HepG2 (cell line): ENCODE results near the gene SLC6A6. TPM values are rescaled to one million over a fixed set of nuclear protein-coding genes. Genes with fewer than 3 reads are reported as not detected.

Source experiments
- ATAC-seq: fragments of 200-7000 bp; cut with Tn5 transposase; 3 replicates; pipeline ENCODE4 v1.9.1; 2020; ENCODE audit warnings: mild to moderate bottlenecking, moderate library complexity
- BruUV-seq: library from RNA; stranded (reverse); fragments of 400-500 nt; replicated peaks from 2 replicates; lab custom pipeline; 2021; lab: Mats Ljungman, UMichigan
- CTCF ChIA-PET: fragments of 300-600 bp; formaldehyde crosslinking; extraction: SDS; loops from one replicate; lab custom pipeline; 2021; ENCODE audit warnings: low total read pairs, inconsistent platforms, low intra/inter-chr PET ratio; lab: Yijun Ruan, JAX
- POLR2A ChIA-PET: fragments of 350-600 bp; sonication (Branson Sonifier 250); formaldehyde crosslinking; loops from one replicate; lab custom pipeline; 2020; ENCODE audit warnings: antibody characterized with exemption, inconsistent platforms; lab: Yijun Ruan, JAX
- DNase-seq: peaks from one replicate; pipeline ENCODE4 v3.0.0-alpha.2; 2015; ENCODE audit warnings: low spot score
- FAIRE-seq: peaks from 3 replicates; lab custom pipeline; 2011; peaks lifted over from hg19 to GRCh38; lab: Jason Lieb, UNC
- H2AFZ ChIP-seq: one replicate; pipeline ENCODE4 v1.6.1; 2011; ENCODE audit warnings: low read length, inconsistent platforms
- H3K27ac ChIP-seq: fragments of 300-600 bp; 3 replicates; pipeline ENCODE4 v1.8.0; 2011; ENCODE audit warnings: mixed run types, mild to moderate bottlenecking, mixed read lengths, low read length, inconsistent platforms; ENCODE audit not compliant: insufficient read depth; ENCODE audit errors: extremely low read length
- H3K27me3 ChIP-seq, 2 experiments: fragments of 200-600 bp in 1 of 2; 2 replicates in 1 of 2; 3 replicates in 1 of 2; pipeline versions ENCODE4 v1.6.0 to v1.8.0; 2011; ENCODE audit warnings: low read length in 2 of 2, mild to moderate bottlenecking in 2 of 2, moderate library complexity in 2 of 2, inconsistent platforms in 1 of 2; ENCODE audit not compliant: insufficient read depth in 2 of 2, control insufficient read depth in 1 of 2
- H3K36me3 ChIP-seq, 2 experiments: fragments of 200-600 bp in 1 of 2; replicated peaks in 1 of 2; 2 replicates in 1 of 2; 3 replicates in 1 of 2; pipeline versions ENCODE4 v1.5.1 to v1.8.0; 2011; ENCODE audit warnings: low read length in 2 of 2, inconsistent platforms in 1 of 2; ENCODE audit not compliant: insufficient read depth in 2 of 2, control insufficient read depth in 1 of 2
- H3K4me1 ChIP-seq: 2 replicates; pipeline ENCODE4 v1.5.1; 2012; ENCODE audit warnings: low read length, inconsistent platforms; ENCODE audit not compliant: insufficient read depth
- H3K4me2 ChIP-seq: 2 replicates; pipeline ENCODE4 v1.6.0; 2011; ENCODE audit warnings: low read depth, low read length, inconsistent platforms
- H3K4me3 ChIP-seq, 3 experiments: fragments of 200-600 bp in 1 of 3; sonication (generic), shearing (Covaris generic) in 1 of 3; replicated peaks in 1 of 3; 2 replicates each; pipeline ENCODE4 v1.5.1; 2011 to 2016; ENCODE audit warnings: low read length in 3 of 3, inconsistent platforms in 2 of 3, low read depth in 2 of 3, mild to moderate bottlenecking in 2 of 3, control low read depth in 1 of 3, mixed read lengths in 1 of 3; ENCODE audit not compliant: insufficient read depth in 1 of 3
- H3K79me2 ChIP-seq: one replicate; pipeline ENCODE4 v1.6.1; 2011; ENCODE audit warnings: low read length, inconsistent platforms; ENCODE audit not compliant: insufficient read depth
- H3K9ac ChIP-seq: 2 replicates; pipeline ENCODE4 v1.6.0; 2011; ENCODE audit warnings: mild to moderate bottlenecking, low read depth, low read length, inconsistent platforms; ENCODE audit not compliant: insufficient read depth
- H3K9me3 ChIP-seq: 2 replicates; pipeline ENCODE4 v1.5.1; 2012; ENCODE audit warnings: mild to moderate bottlenecking, low read length
- H4K20me1 ChIP-seq: 2 replicates; pipeline ENCODE4 v1.6.0; 2011; ENCODE audit warnings: inconsistent platforms, mild to moderate bottlenecking, low read length, moderate library complexity; ENCODE audit not compliant: insufficient read depth
- AGO2 ChIP-seq: fragments of 200-400 bp; formaldehyde crosslinking; optimal IDR thresholded peaks from 2 replicates; pipeline ENCODE3; 2017; ENCODE audit warnings: mild to moderate bottlenecking, low read depth, low read length, moderate library complexity
- CBX2 ChIP-seq, 2 experiments: fragments of 200-600 bp in 1 of 2; sonication (generic); formaldehyde crosslinking in 1 of 2; IDR thresholded peaks; 2 replicates each; pipeline versions ENCODE4 v1.7.0 to v1.8.1; 2018 to 2022; ENCODE audit warnings: low read depth in 2 of 2, low read length in 1 of 2, mild to moderate bottlenecking in 1 of 2, missing genetic modification reagents in 1 of 2
- IKZF1 ChIP-seq: fragments of 450-650 bp; IDR thresholded peaks from 2 replicates; pipeline ENCODE4 v1.7.1; 2016
- KDM4B ChIP-seq: sonication (generic); formaldehyde crosslinking; IDR thresholded peaks from 2 replicates; pipeline ENCODE4 v1.4.0; 2020; ENCODE audit warnings: missing genetic modification reagents
- MNT ChIP-seq: fragments of 450-650 bp; IDR thresholded peaks from 2 replicates; pipeline ENCODE4 v1.6.1; 2016
- REPIN1 ChIP-seq: sonication (generic); formaldehyde crosslinking; IDR thresholded peaks from 2 replicates; pipeline ENCODE4 v1.8.0; 2022; ENCODE audit warnings: missing genetic modification reagents, low read depth, mild to moderate bottlenecking, borderline replicate concordance
- SATB2 ChIP-seq: sonication (generic); formaldehyde crosslinking; IDR thresholded peaks from 2 replicates; pipeline ENCODE4 v1.5.0; 2020; ENCODE audit warnings: missing genetic modification reagents
- ZNF101 ChIP-seq: sonication (generic); formaldehyde crosslinking; IDR thresholded peaks from 2 replicates; pipeline ENCODE4 v1.4.0; 2020; ENCODE audit warnings: mild to moderate bottlenecking, low read depth, missing genetic modification reagents, borderline replicate concordance
- ZNF224 ChIP-seq: sonication (generic); formaldehyde crosslinking; IDR thresholded peaks from 2 replicates; pipeline ENCODE4 v1.5.0; 2020; ENCODE audit warnings: mild to moderate bottlenecking, missing genetic modification reagents
- ZNF383 ChIP-seq: sonication (generic); formaldehyde crosslinking; IDR thresholded peaks from 2 replicates; pipeline ENCODE4 v1.4.0; 2020; ENCODE audit warnings: missing genetic modification reagents, mild to moderate bottlenecking, borderline replicate concordance
- ZNF782 ChIP-seq: sonication (generic); formaldehyde crosslinking; IDR thresholded peaks from 2 replicates; pipeline ENCODE4 v1.4.0; 2020; ENCODE audit warnings: missing genetic modification reagents, mild to moderate bottlenecking, borderline replicate concordance
- WGBS: methylation state at CpG from one replicate; pipeline ENCODE4 v1.1.6; 2017; ENCODE audit warnings: low lambda C conversion rate; 5-methylcytosine and 5-hydroxymethylcytosine counted together
- in situ Hi-C: cut with HindIII; loops from 2 replicates; pipeline ENCODE4 v1.10.0; 2017; ENCODE audit warnings: low pct_unique_long_range_greater_than_20kb; ENCODE audit not compliant: extremely low pct_ligation_motif_present
- intact Hi-C: fragments of 100-400 bp; cut with micrococcal nuclease; formaldehyde crosslinking; loops from one replicate; pipeline ENCODE4 v1.10.0; 2022; ENCODE audit not compliant: unreplicated experiment
- polyA plus RNA-seq, 8 experiments: library from polyadenylated mRNA; depleted of rRNA in 3 of 8; stranded (reverse) in 7 of 8; unstranded in 1 of 8; fragments of >200 nt; fragmentation: Illumina TruSeq in 4 of 8; extraction: Trizol in 4 of 8; gene quantifications; 2 replicates each; pipeline versions ENCODE4 v1.2.1 to v1.2.3, GENCODE V29; 2011 to 2016; ENCODE audit warnings: low read depth in 4 of 8, missing spikeins in 1 of 8, mixed read lengths in 1 of 8; ENCODE audit not compliant: insufficient read depth in 1 of 8
- total RNA-seq, 5 experiments: library from RNA; depleted of rRNA; stranded (reverse); fragments of >200 nt; fragmentation: Illumina TruSeq; extraction: Trizol; gene quantifications; 2 replicates each; pipeline ENCODE4 v1.2.3, GENCODE V29; 2016; ENCODE audit warnings: low read depth in 1 of 5

The SLC6A6 gene
- total and polyA plus RNA-seq, 2 of the 13 experiments (the other 11 are each of a cell fraction or from before 2014, with no cell fraction given) = 14.1 to 20.7 TPM

- CTCF ChIA-PET = no interaction called here
- H3K36me3 ChIP-seq = 0 out of 5 replicates have a peak, but pooled peaks cover 0 to under 1% of the 10 kb centered on the region in 2 experiments
- in situ Hi-C loops = no loop called here
Measured at GRCh38 chr3:14494279-14494972, 92.0 kb downstream of the SLC6A6 start.

GRCh38 chr3:14494973-14495300 lies 92.5 kb downstream of the SLC6A6 start:
- in situ Hi-C loops = no loop called here
- no peak for TF ChIP-seq ZNF782 (CRISPR knock-in tag)
- no peak for TF ChIP-seq ZNF383 (CRISPR knock-in tag)
- TF ChIP-seq SATB2 (CRISPR knock-in tag) = no peak
- no peak for TF ChIP-seq REPIN1 (CRISPR knock-in tag)
- TF ChIP-seq ZNF101 = no peak
- TF ChIP-seq CBX2 (IDR thresholded peaks at IDR 0.05; ENCODE audit: low read depth, low read length) = no peak
- no peak for TF ChIP-seq CBX2 (CRISPR knock-in tag; IDR thresholded peaks at IDR 0.05; ENCODE audit: low read depth)
- TF ChIP-seq AGO2 = no peak
- no peak for TF ChIP-seq ZNF224 (CRISPR knock-in tag)

More at GRCh38 chr3:14494279-14494972, 92.0 kb downstream of the SLC6A6 start:
- Histone ChIP-seq H3K4me3 (no peak overlapping the region), H4K20me1 (no peaks in the 10 kb centered on the region), H3K27me3 (no peaks in the 10 kb centered on the region; a peak in 1 of 5 replicates), H3K4me1 (no peaks in the 10 kb centered on the region), H3K79me2 (no peaks in the 10 kb centered on the region), H3K9ac (no peak overlapping the region), H2AFZ (no peak overlapping the region), H3K9me3 (no peaks in the 10 kb centered on the region), H3K4me2 (no peak overlapping the region), H3K27ac (no peak overlapping the region)
- no TSS peak for BruUV-seq
- FAIRE-seq (no peak), DNase-seq (no peak), ATAC-seq (no peak)
- POLR2A ChIA-PET = no interaction called here
- no peak for TF ChIP-seq IKZF1
- no peak for TF ChIP-seq KDM4B (CRISPR knock-in tag)
- peak; percentile 51 for TF ChIP-seq MNT
- 50% methylated on average over 10 of the region's 17 CpGs for WGBS
- intact Hi-C loops = no loop called here

More at GRCh38 chr3:14494973-14495300, 92.5 kb downstream of the SLC6A6 start:
- FAIRE-seq (no peak), ATAC-seq (no peak), DNase-seq (no peak)
- Histone ChIP-seq H3K27ac (no peak overlapping the region), H2AFZ (no peak overlapping the region), H4K20me1 (no peaks in the 10 kb centered on the region), H3K79me2 (no peaks in the 10 kb centered on the region), H3K36me3 (no peaks in the 10 kb centered on the region), H3K4me2 (no peak overlapping the region), H3K4me3 (no peak overlapping the region), H3K9me3 (no peaks in the 10 kb centered on the region), H3K27me3 (no peaks in the 10 kb centered on the region; a peak in 1 of 5 replicates), H3K9ac (no peak overlapping the region), H3K4me1 (no peaks in the 10 kb centered on the region)
- 27% methylated on average over 3 of the region's 5 CpGs for WGBS
- ChIA-PET CTCF (no interaction called here), POLR2A (no interaction called here)
- no TSS peak for BruUV-seq
- intact Hi-C loops = no loop called here
